Gastroesophageal sphincter (tissue), 3 donors: ENCODE measurements around the gene PARM1.

ENCODE experiments used
- EP300 ChIP-seq: sonication (generic); formaldehyde crosslinking; IDR thresholded peaks from one replicate; pipeline ENCODE4 v1.6.1; 2017; ENCODE audit warnings: antibody characterized with exemption, mild to moderate bottlenecking
- POLR2A ChIP-seq, 2 donors: fragments of 450-650 bp; IDR thresholded peaks; one replicate each; pipeline ENCODE4 v1.6.1; 2017; ENCODE audit warnings: antibody characterized with exemption in 2 of 2, mild to moderate bottlenecking in 2 of 2, moderate library complexity in 1 of 2
- TF ChIP-seq, protein P1 (sequence below), 4 experiments: fragments of 200-600 bp in 2 of 4; fragments of 450-650 bp in 2 of 4; sonication (generic) in 1 of 4; IDR thresholded peaks; one replicate each; pipeline ENCODE4 v1.5.1; 2017 to 2019; ENCODE audit warnings: antibody characterized with exemption in 4 of 4, mild to moderate bottlenecking in 2 of 4, moderate library complexity in 2 of 4

DNA sequence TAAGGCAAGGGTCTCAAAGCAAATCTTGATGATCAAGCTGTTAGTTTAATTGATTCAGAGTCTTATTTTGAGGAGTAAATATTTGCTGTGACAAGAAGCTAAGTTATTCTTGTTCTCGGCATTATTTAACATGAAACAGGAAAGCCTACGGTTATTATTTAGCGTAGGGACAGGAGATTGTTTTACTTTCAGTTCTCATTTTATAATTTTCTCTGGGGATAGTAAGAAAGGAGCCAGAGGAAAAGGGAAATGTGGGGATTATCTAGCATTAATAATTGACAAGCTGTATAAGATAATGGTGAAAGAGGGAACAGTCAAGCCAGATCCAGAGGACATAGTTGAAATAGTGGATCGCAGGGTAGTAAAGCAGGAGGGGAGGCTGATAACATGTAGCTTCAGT is 39.7 kb upstream of the PARM1 start:
- TF ChIP-seq, protein P1, sequence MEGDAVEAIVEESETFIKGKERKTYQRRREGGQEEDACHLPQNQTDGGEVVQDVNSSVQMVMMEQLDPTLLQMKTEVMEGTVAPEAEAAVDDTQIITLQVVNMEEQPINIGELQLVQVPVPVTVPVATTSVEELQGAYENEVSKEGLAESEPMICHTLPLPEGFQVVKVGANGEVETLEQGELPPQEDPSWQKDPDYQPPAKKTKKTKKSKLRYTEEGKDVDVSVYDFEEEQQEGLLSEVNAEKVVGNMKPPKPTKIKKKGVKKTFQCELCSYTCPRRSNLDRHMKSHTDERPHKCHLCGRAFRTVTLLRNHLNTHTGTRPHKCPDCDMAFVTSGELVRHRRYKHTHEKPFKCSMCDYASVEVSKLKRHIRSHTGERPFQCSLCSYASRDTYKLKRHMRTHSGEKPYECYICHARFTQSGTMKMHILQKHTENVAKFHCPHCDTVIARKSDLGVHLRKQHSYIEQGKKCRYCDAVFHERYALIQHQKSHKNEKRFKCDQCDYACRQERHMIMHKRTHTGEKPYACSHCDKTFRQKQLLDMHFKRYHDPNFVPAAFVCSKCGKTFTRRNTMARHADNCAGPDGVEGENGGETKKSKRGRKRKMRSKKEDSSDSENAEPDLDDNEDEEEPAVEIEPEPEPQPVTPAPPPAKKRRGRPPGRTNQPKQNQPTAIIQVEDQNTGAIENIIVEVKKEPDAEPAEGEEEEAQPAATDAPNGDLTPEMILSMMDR (IDR thresholded peaks at IDR 0.05): no peak
- TF ChIP-seq POLR2A (IDR thresholded peaks at IDR 0.05): no peak
- no peak for TF ChIP-seq EP300
